Adrenal gland (tissue), 12 donors: Measurements from ENCODE around the gene RAD51B. TPM values are rescaled to one million over a fixed set of nuclear protein-coding genes. Genes with fewer than 3 reads are reported as not detected.
"Not testable (repeated sequence)": the region's sequence is repeated elsewhere in the genome, so short reads cannot be mapped to it uniquely, and the experiment has no call there.

Experiments used
- DNase-seq, 7 donors: peaks; one replicate each; pipeline ENCODE4 v3.0.0-alpha.2; 2019 to 2020
- H3K27ac ChIP-seq, 5 donors: fragments of 200-600 bp; sonication (generic) in 4 of 5; 1 replicate in 3 of 5; 2 replicates in 2 of 5; pipeline versions ENCODE4 v1.5.1 to v1.8.0; 2016 to 2020; ENCODE audit warnings: mild to moderate bottlenecking in 1 of 5
- H3K27me3 ChIP-seq: fragments of 200-600 bp; 2 replicates; pipeline ENCODE4 v1.8.0; 2021
- H3K36me3 ChIP-seq, 2 donors: fragments of 200-600 bp; replicated peaks in 1 of 2; 1 replicate in 1 of 2; 2 replicates in 1 of 2; pipeline versions ENCODE4 v1.5.1 to v1.8.0; 2018 to 2022
- H3K4me1 ChIP-seq, 2 donors: fragments of 200-600 bp; replicated peaks in 1 of 2; 1 replicate in 1 of 2; 2 replicates in 1 of 2; pipeline versions ENCODE4 v1.5.1 to v1.8.0; 2018 to 2021
- H3K4me3 ChIP-seq, 4 donors: fragments of 200-600 bp; sonication (generic) in 3 of 4; one replicate each; pipeline ENCODE4 v1.5.1; 2016 to 2018
- H3K9me3 ChIP-seq, 3 donors: fragments of 200-600 bp; sonication (generic) in 1 of 3; replicated peaks in 1 of 3; 1 replicate in 2 of 3; 2 replicates in 1 of 3; pipeline versions ENCODE4 v1.5.1 to v1.8.0; 2016 to 2021
- POLR2A ChIP-seq, 2 donors: fragments of 450-650 bp; IDR thresholded peaks; one replicate each; pipeline ENCODE4 v1.6.1; 2017; ENCODE audit warnings: antibody characterized with exemption in 2 of 2, mild to moderate bottlenecking in 2 of 2, moderate library complexity in 1 of 2
- WGBS, 4 donors: extraction: QIAGEN DNeasy Blood & Tissue Kit in 2 of 4; methylation state at CpG; one replicate each; pipeline versions ENCODE4 v1.1.5 to v1.1.7; 2013 to 2017; 5-methylcytosine and 5-hydroxymethylcytosine counted together
- intact Hi-C, 2 donors: fragments of 100-400 bp; cut with DNase I; formaldehyde crosslinking; loops; one replicate each; pipeline versions ENCODE4 v1.14.1 to v1.15.0; 2022 to 2023
- polyA plus RNA-seq, 3 donors: library from polyadenylated mRNA; stranded (reverse); fragments of 200-250 nt in 2 of 3; fragments of 350-450 nt in 1 of 3; fragmentation: Illumina TruSeq in 1 of 3; extraction: RNeasy Lipid Tissue Mini Kit (QIAGEN cat#74804) in 1 of 3; gene quantifications; one replicate each; pipeline ENCODE4 v1.2.3, GENCODE V29; 2013 to 2014
- total RNA-seq, 9 donors: library from RNA; depleted of rRNA in 4 of 9; stranded (reverse); fragments of >200 nt in 4 of 9; fragments of 120-200 nt in 1 of 9; fragmentation: NEBNext Ultra II Directional in 1 of 9; extraction: Animal tissue kit (Norgen Biotek cat#: 25700) in 1 of 9; gene quantifications; one replicate each; pipeline versions ENCODE4 v1.1.0 to v1.2.4, GENCODE V29; 2013 to 2023
- TF ChIP-seq, protein P1 (sequence below), 6 experiments: fragments of 450-650 bp in 4 of 6; fragments of 200-600 bp in 2 of 6; sonication (generic) in 1 of 6; IDR thresholded peaks; 1 replicate in 5 of 6; 2 replicates in 1 of 6; pipeline versions ENCODE4 v1.5.1 to v1.8.0; 2016 to 2021; ENCODE audit warnings: antibody characterized with exemption in 6 of 6, mild to moderate bottlenecking in 2 of 6, moderate library complexity in 1 of 6
- donor health status: healthy with polysubstance abuse.
- donor health status: Bipolar disorder and iron deficiency.
- donor health status: DM: yes; HTN: yes; CAD: no.
- donor health status: DM: no; HTN: no; CAD: no.
- donor health status: DM: no; HTN: no; CAD: no.
- donor health status: DM: yes; HTN: yes; CAD: no.

Gene RAD51B
- total and polyA plus RNA-seq, 12 donors = 2.3 to 24.6 (median 12.4) TPM

DNA sequence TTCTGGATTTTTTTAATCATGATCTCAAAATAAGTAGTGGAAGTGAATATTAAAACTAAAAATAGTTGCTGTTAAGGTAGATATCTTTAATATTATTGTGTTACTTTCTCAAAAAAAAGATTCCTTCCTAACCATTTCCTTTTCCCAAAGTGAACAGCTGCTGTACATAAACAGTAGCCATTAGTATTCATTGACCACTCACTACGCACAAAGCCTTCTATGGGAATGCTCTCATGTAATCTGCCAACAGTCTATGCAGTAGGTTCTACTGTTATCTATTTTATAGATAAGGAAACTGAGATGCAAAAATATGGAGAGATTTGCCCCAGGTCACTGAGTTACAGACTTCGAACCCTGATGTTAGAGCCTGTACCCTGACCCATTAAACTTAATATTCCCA is 941.2 kb downstream of the RAD51B start:
- DNase-seq = no peak
- H3K36me3 ChIP-seq = no peaks in the 10 kb centered on the region
- H3K27ac ChIP-seq = no peak overlapping the region
- no peaks in the 10 kb centered on the region for H3K9me3 ChIP-seq
- peaks cover 19 to 35% of the 10 kb centered on the region in 2 donors for H3K4me1 ChIP-seq
- intact Hi-C loops = no loop called here
- H3K4me3 ChIP-seq = no peak overlapping the region
- H3K27me3 ChIP-seq = no peaks in the 10 kb centered on the region
- WGBS, 4 donors = 90 to 92% (median 92%) methylated on average over 2 of the region's 2 CpGs
- no peak for TF ChIP-seq POLR2A (IDR thresholded peaks at IDR 0.05)

DNA sequence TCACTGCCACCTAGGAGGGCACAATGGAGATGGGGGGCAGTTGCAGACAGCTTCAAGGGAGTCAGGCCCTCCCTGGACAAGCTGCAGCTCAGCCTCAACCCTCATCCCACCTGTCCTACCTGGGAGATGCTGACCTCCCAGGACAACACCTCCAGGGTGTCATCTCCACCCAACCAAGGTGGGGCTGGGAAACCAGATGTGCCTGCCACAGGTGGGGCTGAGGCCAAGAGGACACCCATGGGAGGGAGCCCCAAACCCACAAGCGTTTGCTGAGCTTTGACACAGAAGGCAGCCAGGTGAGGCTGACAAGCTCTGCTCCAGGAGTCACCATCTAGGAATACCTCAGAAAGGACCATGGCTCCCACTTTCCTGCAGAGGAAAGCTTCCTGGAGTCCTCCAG is 941.8 kb downstream of the RAD51B start:
- Histone ChIP-seq H3K9me3 (no peaks in the 10 kb centered on the region), H3K4me1 (peaks cover 19 to 35% of the 10 kb centered on the region in 2 donors), H3K36me3 (no peaks in the 10 kb centered on the region), H3K4me3 (no peak overlapping the region), H3K27me3 (no peaks in the 10 kb centered on the region), H3K27ac (no peak overlapping the region)
- TF ChIP-seq, protein P1, sequence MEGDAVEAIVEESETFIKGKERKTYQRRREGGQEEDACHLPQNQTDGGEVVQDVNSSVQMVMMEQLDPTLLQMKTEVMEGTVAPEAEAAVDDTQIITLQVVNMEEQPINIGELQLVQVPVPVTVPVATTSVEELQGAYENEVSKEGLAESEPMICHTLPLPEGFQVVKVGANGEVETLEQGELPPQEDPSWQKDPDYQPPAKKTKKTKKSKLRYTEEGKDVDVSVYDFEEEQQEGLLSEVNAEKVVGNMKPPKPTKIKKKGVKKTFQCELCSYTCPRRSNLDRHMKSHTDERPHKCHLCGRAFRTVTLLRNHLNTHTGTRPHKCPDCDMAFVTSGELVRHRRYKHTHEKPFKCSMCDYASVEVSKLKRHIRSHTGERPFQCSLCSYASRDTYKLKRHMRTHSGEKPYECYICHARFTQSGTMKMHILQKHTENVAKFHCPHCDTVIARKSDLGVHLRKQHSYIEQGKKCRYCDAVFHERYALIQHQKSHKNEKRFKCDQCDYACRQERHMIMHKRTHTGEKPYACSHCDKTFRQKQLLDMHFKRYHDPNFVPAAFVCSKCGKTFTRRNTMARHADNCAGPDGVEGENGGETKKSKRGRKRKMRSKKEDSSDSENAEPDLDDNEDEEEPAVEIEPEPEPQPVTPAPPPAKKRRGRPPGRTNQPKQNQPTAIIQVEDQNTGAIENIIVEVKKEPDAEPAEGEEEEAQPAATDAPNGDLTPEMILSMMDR (IDR thresholded peaks at IDR 0.05) = no peak
- TF ChIP-seq POLR2A (IDR thresholded peaks at IDR 0.05) = no peak
- 91 to 100% (median 100%) methylated on average over 1 of the region's 1 CpG for WGBS, 4 donors
- no peak for DNase-seq
- intact Hi-C loops = no loop called here

DNA sequence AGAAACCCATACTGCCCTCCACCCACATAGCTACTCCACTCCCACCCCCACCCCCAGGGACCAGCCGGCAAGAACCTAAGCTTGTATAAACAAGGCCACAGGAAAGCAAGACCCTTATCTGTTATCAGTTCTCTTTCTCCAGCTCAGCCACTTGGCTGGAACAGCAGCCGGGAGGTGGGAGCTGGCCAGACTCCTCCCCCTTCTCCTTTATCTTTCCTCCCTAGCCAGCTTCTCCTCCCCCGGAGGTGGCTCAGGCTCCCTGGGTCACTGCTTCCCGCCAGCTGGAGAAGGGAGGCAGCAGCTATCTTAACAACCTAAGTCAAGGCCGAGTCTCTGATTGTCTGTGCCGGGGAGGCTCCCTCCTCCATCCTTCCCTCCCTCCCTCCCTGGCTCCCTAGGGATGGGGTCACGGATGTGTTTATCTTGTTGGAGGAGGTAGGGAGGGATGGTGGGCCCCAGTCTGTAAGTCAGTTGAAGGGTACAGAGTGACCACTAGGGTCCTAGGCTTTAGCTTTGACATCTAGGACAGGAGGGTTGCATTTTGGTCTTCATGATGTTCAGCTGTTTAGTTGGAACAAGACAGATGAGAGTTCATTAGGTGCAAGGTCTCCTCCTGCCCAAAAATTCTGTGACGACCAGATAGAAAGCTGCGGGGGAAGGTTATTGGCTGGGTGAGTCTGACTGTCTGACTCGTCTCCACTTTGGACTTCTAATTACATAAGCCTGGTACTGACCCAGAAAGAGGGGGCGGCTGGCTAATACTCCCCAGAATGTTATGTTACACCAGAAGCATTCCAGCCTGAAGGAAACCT is 943.6 kb downstream of the RAD51B start:
- TF ChIP-seq, protein P1 (IDR thresholded peaks at IDR 0.05) = peak in 1 of 6 experiments; percentile 22
- TF ChIP-seq POLR2A (IDR thresholded peaks at IDR 0.05) = peak in 1 of 2 donors; percentile 20
- 18 to 33% (median 25%) methylated on average over 10 to 11 of the region's 11 CpGs for WGBS, 4 donors
- Histone ChIP-seq H3K4me1 (peaks cover 19 to 27% of the 10 kb centered on the region in 2 donors), H3K9me3 (no peaks in the 10 kb centered on the region), H3K27ac (peak overlapping the region; percentile 40 to 83 (median 68)), H3K27me3 (no peaks in the 10 kb centered on the region), H3K4me3 (no peak overlapping the region), H3K36me3 (no peaks in the 10 kb centered on the region)
- intact Hi-C loops = no loop called here
- peak; percentile 80 to 95 (median 91) for DNase-seq

DNA sequence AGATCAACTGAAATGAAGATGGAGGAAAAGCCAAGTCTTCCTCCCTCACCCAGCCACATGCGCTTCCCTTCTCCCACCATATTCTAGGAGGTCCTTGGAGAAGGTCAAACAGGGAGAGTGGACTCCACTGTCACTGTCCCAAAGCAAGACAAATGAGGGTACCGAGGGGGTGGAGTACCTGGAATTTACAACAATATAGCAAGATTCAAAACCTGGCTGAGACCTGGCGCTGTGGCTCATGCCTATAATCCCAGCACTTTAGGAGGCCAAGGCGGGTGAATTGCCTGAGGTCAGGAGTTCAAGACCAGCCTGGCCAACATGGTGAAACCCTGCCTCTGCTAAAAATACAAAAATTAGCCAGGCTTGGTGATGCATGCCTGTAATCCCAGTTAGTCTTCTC is 944.3 kb downstream of the RAD51B start:
- peak overlapping the region; percentile 40 to 83 (median 68) for H3K27ac ChIP-seq
- DNase-seq, H3K4me3 ChIP-seq, H3K9me3 ChIP-seq, intact Hi-C loops, H3K36me3 ChIP-seq, H3K27me3 ChIP-seq: not testable (repeated sequence)
- H3K4me1 ChIP-seq = peaks cover 19 to 25% of the 10 kb centered on the region in 2 donors
- WGBS, 4 donors = 75 to 81% (median 80%) methylated on average over 4 of the region's 4 CpGs

DNA sequence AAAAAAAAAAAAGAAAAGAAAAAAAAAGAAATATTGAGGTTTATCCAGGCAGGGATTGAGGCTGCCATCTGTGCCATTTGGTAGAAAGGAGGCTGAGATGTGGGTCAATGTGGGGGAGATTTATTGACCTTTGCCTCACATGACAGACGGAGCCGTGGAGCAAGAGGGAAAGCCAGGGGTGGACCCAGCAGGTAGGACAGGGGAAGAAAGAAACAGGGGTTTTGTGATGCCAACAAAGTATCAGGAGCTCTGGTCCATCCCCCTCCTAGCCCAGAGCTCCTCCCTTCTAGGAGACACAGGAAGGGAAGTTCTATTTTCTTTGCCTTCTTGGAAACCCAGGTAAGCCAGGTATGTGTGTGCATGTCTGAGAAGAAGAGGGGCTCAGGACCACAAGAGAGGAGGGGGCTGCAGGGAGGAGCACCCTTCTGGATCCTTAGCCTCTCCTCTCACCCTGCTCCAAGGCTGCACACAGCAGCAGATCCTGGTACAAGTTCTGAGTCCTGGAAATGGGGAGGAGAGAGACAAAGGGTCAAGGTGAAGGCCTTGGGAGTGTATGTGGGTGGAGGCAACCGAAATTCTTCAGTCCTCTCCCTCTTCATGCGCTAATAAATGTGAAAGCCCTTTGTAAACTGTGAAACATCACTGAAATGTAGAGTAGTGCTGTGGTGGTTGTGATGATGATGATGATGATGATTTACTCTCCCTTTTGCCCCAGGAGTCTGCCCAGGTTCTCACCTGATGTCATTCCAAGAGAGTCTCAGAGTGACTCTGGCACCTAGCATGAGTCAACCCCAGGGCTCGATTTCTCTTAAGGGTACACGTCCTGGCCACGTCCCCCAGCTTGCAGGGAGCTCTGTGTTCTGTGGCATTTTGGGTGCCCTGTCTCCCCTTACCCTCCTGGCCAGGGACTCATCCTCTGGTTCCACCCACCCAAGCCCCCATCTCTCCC is 947.0 kb downstream of the RAD51B start:
- no peaks in the 10 kb centered on the region for H3K27me3 ChIP-seq
- no peak overlapping the region for H3K27ac ChIP-seq
- TF ChIP-seq, protein P1 (IDR thresholded peaks at IDR 0.05) = no peak
- no peak for TF ChIP-seq POLR2A (IDR thresholded peaks at IDR 0.05)
- H3K36me3 ChIP-seq = no peaks in the 10 kb centered on the region
- H3K4me3 ChIP-seq = no peak overlapping the region
- H3K9me3 ChIP-seq = no peaks in the 10 kb centered on the region
- peaks cover 19 to 30% of the 10 kb centered on the region in 2 donors for H3K4me1 ChIP-seq
- WGBS, 4 donors = 62 to 70% (median 63%) methylated on average over 7 of the region's 7 CpGs
- no peak for DNase-seq
- intact Hi-C loops = no loop called here
